Tibial artery (tissue), 4 donors: ENCODE results near the gene FAM118A.
"Not testable (repeated sequence)": the region's sequence is repeated elsewhere in the genome, so short reads cannot be mapped to it uniquely, and the experiment has no call there.

Source experiments
- DNase-seq, 2 donors: peaks; one replicate each; pipeline ENCODE4 v3.0.0-alpha.2; 2019
- H3K27ac ChIP-seq, 2 donors: fragments of 200-600 bp; sonication (generic) in 1 of 2; 1 replicate in 1 of 2; 2 replicates in 1 of 2; pipeline ENCODE4 v1.5.1; 2018 to 2019; ENCODE audit warnings: mild to moderate bottlenecking in 1 of 2
- H3K27me3 ChIP-seq, 2 donors: fragments of 200-600 bp; sonication (generic) in 1 of 2; one replicate each; pipeline versions ENCODE4 v1.5.1 to v1.6.0; 2016 to 2019
- H3K36me3 ChIP-seq, 3 donors: fragments of 200-600 bp; sonication (generic) in 2 of 3; one replicate each; pipeline ENCODE4 v1.5.1; 2016 to 2019; ENCODE audit warnings: mild to moderate bottlenecking in 2 of 3
- H3K4me1 ChIP-seq, 4 donors: fragments of 200-600 bp; sonication (generic) in 2 of 4; 1 replicate in 3 of 4; 2 replicates in 1 of 4; pipeline ENCODE4 v1.5.1; 2016 to 2019
- H3K4me3 ChIP-seq, 2 donors: fragments of 200-600 bp; sonication (generic) in 1 of 2; 1 replicate in 1 of 2; 2 replicates in 1 of 2; pipeline ENCODE4 v1.5.1; 2018 to 2019; ENCODE audit warnings: mild to moderate bottlenecking in 2 of 2
- H3K9me3 ChIP-seq, 3 donors: fragments of 200-600 bp; sonication (generic) in 1 of 3; one replicate each; pipeline ENCODE4 v1.5.1; 2016 to 2019
- intact Hi-C: fragments of 100-400 bp; cut with DNase I; formaldehyde crosslinking; loops from one replicate; pipeline ENCODE4 v1.15.0; 2023; ENCODE audit warnings: low total_unique reads
- TF ChIP-seq, protein P1 (sequence below), 2 experiments: fragments of 200-600 bp in 1 of 2; fragments of 450-650 bp in 1 of 2; IDR thresholded peaks; one replicate each; pipeline ENCODE4 v1.5.1; 2017 to 2019; ENCODE audit warnings: antibody characterized with exemption in 2 of 2, mild to moderate bottlenecking in 1 of 2, moderate library complexity in 1 of 2

Gene FAM118A

DNA sequence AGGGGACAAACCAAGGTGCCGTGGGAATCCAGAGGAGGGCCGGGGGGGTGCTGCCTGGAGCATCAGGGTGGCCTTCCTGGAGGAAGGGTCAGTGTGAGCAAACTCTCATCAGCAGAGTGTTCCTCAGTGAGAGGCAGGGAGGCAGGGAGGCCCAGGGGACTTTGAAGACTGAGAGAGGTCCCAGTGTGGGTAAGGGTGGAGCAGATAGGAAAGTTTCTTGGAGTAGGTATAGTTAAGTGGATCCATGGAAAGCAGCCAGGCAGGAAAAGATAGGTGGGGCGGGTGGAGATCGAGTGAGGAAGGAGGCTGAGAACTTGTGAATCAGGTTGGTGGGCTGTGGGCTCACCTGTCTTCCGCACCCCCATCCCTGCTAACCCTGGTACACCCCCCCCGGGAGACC, 15.7 kb upstream of the FAM118A start:
- H3K27ac ChIP-seq, result no peak overlapping the region
- H3K36me3 ChIP-seq, result no peaks in the 10 kb centered on the region
- no peak overlapping the region for H3K4me3 ChIP-seq
- TF ChIP-seq, protein P1, sequence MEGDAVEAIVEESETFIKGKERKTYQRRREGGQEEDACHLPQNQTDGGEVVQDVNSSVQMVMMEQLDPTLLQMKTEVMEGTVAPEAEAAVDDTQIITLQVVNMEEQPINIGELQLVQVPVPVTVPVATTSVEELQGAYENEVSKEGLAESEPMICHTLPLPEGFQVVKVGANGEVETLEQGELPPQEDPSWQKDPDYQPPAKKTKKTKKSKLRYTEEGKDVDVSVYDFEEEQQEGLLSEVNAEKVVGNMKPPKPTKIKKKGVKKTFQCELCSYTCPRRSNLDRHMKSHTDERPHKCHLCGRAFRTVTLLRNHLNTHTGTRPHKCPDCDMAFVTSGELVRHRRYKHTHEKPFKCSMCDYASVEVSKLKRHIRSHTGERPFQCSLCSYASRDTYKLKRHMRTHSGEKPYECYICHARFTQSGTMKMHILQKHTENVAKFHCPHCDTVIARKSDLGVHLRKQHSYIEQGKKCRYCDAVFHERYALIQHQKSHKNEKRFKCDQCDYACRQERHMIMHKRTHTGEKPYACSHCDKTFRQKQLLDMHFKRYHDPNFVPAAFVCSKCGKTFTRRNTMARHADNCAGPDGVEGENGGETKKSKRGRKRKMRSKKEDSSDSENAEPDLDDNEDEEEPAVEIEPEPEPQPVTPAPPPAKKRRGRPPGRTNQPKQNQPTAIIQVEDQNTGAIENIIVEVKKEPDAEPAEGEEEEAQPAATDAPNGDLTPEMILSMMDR (IDR thresholded peaks at IDR 0.05), result no peak
- DNase-seq, result no peak
- peaks cover 0 to 33% of the 10 kb centered on the region in 2 donors for H3K27me3 ChIP-seq
- no peaks in the 10 kb centered on the region for H3K9me3 ChIP-seq
- intact Hi-C loops, result no loop called here
- no peaks in the 10 kb centered on the region for H3K4me1 ChIP-seq

DNA sequence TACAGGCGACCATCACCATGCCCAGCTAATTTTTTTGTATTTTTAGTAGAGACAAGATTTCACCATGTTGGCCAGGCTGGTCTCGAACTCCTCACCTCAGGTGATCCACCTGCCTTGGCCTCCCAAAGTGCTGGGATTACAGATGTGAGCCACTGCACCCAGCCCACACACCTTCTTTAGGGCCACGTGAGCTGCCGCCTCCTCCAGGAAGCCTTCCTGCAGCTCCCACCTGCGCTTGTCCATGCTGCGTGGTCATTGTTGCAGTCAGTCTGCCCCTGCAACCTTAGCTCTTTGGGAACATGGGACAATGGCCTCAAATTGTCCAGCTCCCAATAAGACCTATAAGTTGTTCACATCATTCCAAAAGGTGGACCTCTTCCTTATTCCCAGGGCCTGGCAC, 14.7 kb upstream of the FAM118A start:
- H3K4me3 ChIP-seq, H3K36me3 ChIP-seq, intact Hi-C loops, H3K9me3 ChIP-seq, DNase-seq, H3K27ac ChIP-seq, H3K4me1 ChIP-seq: not testable (repeated sequence)
- peaks cover 0 to 26% of the 10 kb centered on the region in 2 donors for H3K27me3 ChIP-seq

DNA sequence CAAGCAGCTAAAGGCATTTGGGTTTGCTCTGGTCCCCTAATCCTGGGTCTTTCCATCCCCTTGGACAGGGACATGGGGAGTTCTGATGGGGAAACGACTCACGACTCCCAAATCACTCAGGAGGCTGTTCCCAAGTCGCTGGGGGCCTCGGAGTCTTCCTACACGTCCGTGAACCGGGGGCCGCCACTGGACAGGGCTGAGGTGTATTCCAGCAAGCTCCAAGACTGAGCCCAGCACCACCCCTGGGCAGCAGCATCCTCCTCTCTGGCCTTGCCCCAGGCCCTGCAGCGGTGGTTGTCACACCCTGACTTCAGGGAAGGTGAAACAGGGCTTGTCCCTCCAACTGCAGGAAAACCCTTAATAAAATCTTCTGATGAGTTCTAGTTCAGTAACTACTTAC, 14.2 kb upstream of the FAM118A start:
- Histone ChIP-seq H3K36me3 (no peaks in the 10 kb centered on the region), H3K4me1 (no peaks in the 10 kb centered on the region), H3K27me3 (peaks cover 0 to 21% of the 10 kb centered on the region in 2 donors), H3K9me3 (no peaks in the 10 kb centered on the region), H3K27ac (no peak overlapping the region), H3K4me3 (no peak overlapping the region)
- TF ChIP-seq, protein P1 (IDR thresholded peaks at IDR 0.05), result no peak
- intact Hi-C loops, result no loop called here
- no peak for DNase-seq

DNA sequence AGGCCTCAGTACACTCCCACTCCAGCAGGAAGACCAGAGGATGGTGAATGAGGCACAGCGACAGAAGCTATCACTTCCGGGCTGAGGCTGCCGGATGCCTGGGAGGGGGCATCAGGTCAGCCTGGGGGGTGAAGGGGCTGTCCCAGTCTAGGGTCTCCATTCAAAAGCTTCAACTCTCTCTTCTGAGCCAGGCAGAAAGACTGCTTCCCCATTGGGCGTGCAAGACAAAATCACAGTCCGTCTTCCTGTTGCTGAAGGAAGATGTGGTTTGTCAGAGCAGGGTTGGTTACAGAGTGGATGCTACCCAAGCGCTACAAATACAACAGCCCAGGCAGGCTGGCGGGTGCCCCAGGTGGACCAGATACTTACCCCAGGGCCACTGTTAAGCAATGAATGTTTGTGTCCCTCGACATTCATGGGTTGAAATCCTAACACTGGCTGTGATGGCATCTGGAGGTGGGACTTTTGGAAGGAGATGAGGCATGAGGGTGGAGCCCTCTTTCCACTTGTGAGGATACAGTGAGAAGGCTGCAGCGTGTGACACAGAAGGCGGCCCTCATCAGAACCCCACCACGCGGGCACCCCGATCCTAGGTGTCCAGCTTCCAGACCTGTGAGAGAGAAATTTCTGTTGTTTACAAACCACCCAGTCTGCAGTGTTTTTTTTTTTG, 13.0 kb upstream of the FAM118A start:
- Histone ChIP-seq H3K4me1 (no peaks in the 10 kb centered on the region), H3K27ac (no peak overlapping the region), H3K27me3 (peaks cover 0 to 12% of the 10 kb centered on the region in 2 donors), H3K9me3 (no peaks in the 10 kb centered on the region), H3K36me3 (no peaks in the 10 kb centered on the region), H3K4me3 (no peak overlapping the region)
- no peak for DNase-seq
- TF ChIP-seq, protein P1 (IDR thresholded peaks at IDR 0.05), result no peak
- intact Hi-C loops, result no loop called here

DNA sequence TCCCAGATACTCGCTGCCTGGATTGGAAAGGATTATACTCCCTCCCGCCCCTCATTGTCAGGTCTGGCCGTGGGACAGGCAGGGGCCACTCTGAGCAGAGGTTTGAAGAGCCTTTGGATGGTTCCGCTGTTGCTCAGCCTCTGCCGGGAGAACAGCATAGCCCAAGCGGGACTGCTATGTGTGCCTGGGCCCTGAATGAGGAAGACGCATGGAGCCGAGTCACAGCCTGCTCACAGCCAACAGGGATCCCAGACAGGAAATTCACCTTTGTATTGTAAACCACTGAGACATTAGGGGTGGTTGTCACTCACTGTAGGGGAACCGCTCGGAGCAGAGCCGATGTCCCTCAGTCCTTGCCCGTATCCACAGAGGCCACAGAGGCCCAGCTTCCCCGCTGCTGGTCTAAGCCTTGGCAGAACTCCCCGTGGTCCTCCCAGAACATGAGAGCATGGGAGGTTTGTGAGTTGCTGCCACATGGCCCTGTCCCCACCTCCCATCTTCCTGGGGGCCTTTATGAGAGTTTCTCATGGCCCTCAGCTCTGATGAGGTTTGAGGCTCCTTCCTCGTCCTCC, 10.7 kb upstream of the FAM118A start:
- DNase-seq, result no peak
- intact Hi-C loops, result no loop called here
- Histone ChIP-seq H3K27me3 (no peaks in the 10 kb centered on the region), H3K4me1 (no peaks in the 10 kb centered on the region), H3K4me3 (no peak overlapping the region), H3K9me3 (no peaks in the 10 kb centered on the region), H3K36me3 (no peaks in the 10 kb centered on the region), H3K27ac (no peak overlapping the region)
- TF ChIP-seq, protein P1 (IDR thresholded peaks at IDR 0.05), result no peak

DNA sequence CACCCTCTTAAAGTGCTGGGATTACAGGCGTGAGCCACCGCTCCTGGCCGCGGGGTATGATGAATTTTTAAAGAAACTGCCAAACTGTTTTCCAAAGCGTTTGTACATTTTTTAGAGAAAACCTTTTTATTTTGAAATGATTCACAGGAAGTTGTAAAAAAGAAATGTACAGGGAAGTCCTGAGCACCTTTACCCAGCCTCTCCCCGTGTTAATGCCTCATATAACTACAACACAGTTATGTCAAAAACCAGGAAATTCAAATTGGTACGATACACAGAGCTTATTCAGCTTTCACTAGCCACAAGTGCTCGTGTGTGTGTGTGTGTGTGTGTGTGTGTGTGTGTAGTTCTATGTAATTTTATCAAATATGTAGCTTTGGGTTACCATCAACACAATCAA, 7.0 kb upstream of the FAM118A start:
- no peaks in the 10 kb centered on the region for H3K9me3 ChIP-seq
- no peaks in the 10 kb centered on the region for H3K4me1 ChIP-seq
- intact Hi-C loops, result no loop called here
- no peaks in the 10 kb centered on the region for H3K27me3 ChIP-seq
- no peak for DNase-seq
- H3K27ac ChIP-seq, result no peak overlapping the region
- no peaks in the 10 kb centered on the region for H3K36me3 ChIP-seq
- TF ChIP-seq, protein P1 (IDR thresholded peaks at IDR 0.05), result no peak
- no peak overlapping the region for H3K4me3 ChIP-seq
